Measurements from ENCODE around the gene ELP4.

ELP4 gene

DNA sequence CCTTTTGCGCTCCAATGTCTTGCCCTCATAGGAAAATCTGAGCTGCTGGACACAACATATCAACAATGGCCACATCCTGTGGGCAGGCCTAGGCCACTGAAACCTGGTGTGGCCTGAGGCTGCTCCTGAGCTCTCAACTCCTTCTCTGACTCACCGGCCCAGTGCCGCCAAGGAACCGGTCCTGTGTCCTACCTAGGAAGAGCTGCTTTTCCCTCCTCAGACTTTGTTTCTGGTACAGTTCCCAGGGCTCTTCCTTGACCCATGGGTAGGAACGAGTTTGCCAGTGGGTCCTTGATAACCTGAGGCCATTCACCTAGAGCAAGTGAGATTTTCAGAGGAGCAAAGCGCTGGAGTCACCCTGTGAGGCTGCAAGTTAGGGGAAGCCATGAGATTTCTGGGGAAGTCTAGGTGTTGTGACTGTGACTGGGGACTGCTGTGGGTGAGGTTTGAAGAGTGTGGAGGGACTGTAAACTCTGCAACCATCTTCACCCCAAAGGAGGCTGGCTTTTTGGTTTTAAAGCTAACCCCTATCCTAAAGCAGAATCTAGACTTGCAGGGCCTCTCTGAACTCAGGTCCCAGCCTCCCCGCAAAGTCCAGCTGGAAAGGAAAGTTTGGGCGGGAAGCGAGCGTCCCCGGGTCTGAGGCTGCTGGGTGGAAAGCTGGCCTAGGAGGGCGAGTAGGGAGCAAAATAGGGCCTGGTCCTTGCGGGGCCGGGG is 313.5 kb downstream of the ELP4 start:
- no peak for DNase-seq (ENCODE audit: low read depth in 2 of 2)

DNA sequence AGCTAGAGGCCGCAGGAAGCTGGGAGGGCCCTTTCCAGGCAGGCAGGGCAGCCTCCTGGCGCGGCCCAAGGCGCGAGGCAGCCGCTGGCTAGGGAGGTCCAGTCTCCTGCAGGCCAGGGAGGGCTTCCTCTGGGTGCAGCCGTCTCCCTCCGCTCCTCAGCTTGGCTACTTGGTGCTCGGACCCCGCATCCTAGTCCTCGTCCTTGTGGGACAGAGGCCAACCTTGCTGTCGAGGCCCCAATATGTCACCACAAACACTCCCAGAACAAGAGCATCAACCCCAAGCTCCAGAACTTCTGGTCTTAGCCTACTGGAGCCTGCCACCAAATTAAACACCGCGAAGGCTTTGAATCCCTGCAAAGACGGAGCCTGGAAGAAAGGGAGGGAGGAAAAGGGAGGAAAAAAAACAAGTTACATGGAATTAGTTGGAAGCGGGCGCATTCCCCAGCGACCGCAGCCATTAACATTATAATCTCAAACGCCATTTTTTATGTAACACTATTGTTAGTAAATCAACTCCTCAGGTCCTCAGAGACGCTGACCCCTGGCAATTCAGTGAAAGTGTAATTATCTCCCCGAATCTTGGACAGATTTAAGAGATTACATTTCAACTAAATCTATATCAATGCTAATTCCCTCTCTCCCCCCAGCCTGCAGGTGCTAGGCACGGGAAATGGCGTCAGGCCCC is 314.2 kb downstream of the ELP4 start:
- DNase-seq (ENCODE audit: low read depth in 2 of 2): no peak

DNA sequence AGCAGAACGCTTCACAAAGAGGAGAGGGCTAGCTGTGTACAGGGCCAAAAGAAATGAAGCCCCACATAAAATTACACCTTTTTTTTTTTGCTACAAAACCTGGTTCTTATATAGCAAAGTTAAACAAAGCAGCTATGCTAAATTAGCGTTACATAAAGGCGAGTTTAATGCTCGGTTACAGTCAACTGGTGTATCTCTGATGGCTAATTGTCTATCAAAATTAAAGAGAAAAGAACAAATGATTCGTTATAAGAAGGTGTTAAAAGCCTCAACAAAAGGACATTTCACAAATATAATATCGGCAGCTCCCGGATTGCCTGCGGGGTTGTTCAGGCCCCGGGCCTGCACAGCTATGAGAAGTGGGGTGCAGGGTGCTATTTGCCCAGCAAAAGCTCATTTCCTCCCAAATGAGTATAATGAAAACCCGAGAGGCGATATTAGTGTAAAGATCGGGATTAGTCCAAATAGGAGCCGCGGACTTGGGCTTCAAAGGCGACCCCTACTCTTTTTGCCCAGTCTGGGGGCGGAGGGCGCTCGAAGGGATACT is 314.8 kb downstream of the ELP4 start:
- DNase-seq (ENCODE audit: low read depth in 2 of 2): no peak

DNA sequence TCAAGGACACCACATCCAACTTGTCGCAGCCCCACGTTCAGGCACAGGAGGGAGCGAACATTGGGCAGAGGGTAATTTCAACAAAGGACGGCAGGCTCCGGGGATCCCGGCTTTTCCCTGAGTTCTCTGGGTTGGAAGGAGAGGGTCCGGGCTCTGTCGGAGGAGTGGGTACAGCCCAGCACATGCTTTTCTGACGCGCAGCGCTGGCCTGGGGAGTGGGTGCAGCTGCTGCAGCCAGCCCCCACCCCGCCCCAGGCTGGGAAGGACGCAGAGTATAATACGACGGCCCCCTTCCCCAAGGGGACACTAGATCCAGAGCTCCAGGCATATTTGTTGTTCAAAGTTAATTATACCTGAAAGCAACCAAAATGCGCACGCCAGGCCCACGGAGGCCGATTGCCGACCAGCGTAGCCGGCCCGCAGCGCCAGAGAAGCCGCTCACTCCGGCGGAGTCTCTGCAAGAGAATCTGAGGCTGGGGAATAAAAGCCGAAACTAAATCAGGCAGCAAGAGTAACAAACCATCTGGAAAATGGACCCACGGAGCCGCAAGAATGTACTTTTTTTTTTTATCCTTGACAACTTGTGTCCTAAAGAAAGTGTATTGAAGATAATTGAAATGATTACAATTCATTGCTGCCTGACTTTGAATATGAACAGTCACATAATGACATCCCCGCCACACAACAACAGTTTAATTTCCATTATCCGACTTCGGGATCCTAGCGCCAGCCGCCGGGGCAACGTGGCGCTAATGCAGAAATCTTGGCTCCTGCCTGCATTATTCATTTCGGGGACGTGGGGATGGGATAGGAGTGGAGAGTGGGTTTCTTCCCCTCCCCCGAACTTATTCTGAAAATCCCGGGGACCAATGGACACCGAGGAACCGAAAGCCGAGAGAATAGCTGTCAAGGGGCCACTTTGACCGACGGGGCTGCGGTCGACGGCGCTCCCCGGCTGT is 315.6 kb downstream of the ELP4 start:
- DNase-seq (ENCODE audit: low read depth in 2 of 2): no peak

DNA sequence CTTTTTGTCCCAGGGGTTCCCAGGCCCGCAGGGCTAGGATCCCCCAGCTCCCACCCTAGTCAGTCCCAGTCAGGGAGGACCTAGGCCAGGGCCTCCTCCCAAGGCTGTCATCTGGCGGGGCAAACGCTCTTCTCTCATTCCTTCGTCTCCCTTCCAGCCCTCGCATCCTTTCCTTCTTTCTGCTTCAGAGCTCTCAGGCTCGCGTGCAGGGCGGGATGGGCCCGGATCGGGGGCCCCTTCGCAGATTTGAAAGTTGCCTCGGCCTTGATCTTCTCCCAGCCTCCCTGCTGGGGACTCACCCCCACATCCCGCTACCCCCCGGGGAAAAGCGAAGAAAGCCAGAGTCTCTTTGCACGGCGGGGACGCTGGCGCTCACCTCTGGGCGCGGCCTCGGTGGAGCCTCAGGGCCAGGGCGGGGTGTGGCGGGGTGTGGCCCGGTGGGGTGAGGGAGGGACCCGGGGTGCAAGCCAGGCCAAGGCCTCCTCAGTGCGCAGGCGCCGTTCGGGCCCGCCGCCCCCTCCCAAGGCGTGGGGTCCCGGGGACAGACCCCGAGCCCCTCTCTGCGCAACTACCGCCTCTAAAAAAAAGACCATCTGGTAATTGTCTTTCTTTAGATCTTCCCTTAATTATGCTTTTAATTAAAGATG is 316.4 kb downstream of the ELP4 start:
- no peak for DNase-seq (ENCODE audit: low read depth in 2 of 2)

DNA sequence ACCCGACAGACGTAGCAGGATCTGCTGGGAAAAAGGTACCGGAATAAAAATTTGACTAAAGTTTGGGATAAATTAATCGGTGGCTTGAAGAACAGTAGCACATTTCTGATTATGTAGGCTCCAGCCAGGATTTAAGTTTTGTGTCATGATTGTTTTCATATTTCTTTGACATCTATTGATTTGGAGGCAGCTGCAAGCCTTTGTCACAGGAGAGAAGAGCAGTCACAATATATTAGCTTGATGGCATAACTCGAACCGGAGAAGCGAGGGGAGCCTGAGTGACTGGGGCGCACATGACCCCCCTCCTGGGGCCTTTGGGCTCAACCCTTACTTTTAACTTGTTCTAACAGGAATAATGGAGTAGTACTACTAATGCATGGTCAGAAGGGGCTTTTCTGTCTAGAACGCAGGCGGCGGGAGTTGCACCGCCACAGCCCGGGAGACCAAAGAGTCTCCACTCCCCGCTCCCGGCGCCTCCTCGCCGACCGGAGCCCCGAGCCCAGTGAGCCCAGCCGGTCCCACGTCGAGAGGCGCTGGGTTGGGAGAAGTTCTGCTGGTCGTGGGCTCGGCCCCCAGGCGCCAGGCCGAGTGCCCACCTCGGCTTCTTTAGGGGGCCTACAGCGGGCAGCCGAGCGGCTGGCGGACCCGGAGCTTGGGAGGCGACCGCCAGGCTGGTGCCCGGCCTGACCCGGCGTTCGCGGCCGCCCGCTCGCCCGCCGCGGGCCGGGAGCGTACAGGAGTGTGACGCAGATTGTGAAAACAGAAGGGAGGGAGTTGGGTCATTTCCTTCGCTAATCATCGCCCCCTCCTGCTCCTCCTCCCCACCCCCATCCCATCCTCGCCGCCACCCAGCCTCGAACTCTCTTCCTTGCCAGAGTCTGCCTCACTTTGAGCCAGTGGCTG is 317.2 kb downstream of the ELP4 start:
- DNase-seq (ENCODE audit: low read depth in 2 of 2): no peak

DNA sequence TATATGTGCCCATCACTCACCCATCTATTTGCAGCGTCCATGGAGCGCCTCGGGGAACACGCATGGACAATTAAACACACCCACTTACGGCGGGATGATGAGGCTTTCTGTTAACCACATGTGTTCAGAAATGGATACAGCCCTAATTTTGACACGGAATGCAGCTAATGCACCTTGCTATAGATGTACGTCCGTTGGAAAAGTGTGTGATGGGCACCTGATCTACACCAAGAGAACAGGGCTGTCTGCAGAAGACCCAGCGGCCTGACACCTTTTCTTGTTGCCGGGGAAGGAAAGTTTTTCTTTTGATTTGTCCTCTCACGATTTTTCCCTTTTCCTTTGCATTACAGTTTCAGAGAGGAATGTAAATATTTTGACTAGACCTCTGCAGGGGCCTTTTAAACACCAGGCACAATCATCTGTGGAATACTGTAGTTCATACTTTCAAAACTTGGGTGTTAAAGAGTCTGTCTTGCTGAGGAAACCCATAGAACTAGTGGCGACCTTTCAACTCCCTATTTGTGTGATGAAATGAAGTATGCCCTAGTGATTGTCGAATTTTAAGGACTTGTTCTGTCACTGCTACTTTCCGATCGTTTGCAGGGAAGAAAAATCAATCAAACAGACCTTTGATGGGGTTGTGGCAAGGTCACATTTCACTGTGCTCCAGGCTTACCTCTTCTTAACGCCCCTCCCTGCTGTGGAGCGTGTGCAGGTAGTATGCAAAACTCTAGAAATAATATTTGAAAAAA is 318.1 kb downstream of the ELP4 start:
- DNase-seq (ENCODE audit: low read depth in 2 of 2): no peak

DNA sequence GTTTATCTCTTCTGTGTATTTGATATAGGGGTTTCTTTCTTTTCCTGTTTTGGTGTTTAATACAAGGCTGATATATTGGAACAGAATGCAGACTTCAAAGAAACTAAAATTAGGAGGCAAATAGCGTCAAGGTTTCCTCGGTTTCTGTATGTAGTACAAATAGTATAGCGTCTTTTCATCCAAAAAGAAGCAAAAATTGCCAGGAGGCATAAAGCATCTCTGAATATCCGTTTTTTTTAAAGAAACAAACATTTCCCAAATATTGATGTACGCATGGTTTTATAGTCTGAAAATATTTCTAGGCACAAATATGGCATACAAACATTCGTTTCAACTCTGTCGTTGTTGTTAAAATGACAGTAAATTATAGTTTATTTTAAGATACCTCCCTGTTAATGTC is 318.6 kb downstream of the ELP4 start:
- DNase-seq (ENCODE audit: low read depth in 2 of 2): no peak

DNA sequence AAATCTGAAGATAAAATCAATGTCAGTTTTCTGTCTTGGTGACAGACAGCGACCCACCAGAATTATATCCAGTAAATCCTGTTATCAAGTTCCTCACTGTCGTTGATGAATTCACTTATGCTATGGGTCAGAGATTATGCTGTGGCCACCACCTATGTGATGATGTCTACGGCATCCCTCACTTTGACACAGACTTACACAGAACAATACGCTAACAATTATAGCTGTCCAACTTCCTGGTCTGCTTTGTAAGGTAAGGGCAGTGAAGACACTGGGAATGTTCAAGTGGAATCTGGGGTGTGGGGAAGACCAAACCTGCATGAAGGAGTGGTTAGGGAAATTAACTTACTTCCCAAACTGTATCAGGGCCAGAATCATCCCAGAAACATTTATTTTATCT is 320.8 kb downstream of the ELP4 start:
- no peak for DNase-seq (ENCODE audit: low read depth in 2 of 2)

DNA sequence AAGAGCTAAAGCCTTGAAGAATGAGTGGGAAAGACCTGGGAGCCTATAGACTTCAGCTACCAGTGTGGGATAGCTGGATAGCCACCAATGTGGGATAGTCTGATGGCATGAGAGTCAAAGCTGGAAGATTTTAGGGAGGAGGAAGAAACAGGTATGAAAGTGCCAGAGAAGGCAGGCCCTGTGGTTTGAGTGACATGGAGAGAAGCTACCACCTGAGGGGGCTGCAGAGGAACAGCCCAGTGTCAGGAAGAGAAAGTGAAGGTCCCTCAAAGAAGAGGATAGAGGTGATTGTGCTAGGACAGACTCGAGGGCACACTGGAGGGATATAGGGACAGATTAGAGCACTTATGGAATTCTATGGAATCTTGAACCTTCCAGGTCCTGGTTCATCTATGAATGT is 324.7 kb downstream of the ELP4 start:
- no peak for DNase-seq (ENCODE audit: low read depth in 2 of 2)

Data from stimulated activated CD8-positive, alpha-beta memory T cell treated with anti-CD3 and anti-CD28 coated beads, Interleukin-2, amount 100 ng/mL, for 48 hours (primary cell).